Endothelial cell (in vitro differentiated cells): ENCODE measurements around the gene NTN5. TPM values are rescaled to one million over a fixed set of nuclear protein-coding genes. Genes with fewer than 3 reads are reported as not detected.
"Not testable (repeated sequence)": the region's sequence is repeated elsewhere in the genome, so short reads cannot be mapped to it uniquely, and the experiment has no call there.

Experiments
- DNase-seq: peaks from one replicate; pipeline ENCODE4 v3.0.0; 2021; ENCODE audit warnings: low spot score
- H3K27ac Mint-ChIP-seq: one replicate; pipeline ENCODE4 v1.8.0; 2021; ENCODE audit warnings: mixed read lengths, inconsistent platforms; ENCODE audit not compliant: unreplicated experiment
- H3K27me3 Mint-ChIP-seq: one replicate; pipeline ENCODE4 v1.8.0; 2021; ENCODE audit warnings: mild to moderate bottlenecking, moderate library complexity, mixed read lengths, inconsistent platforms; ENCODE audit not compliant: unreplicated experiment
- H3K36me3 Mint-ChIP-seq: one replicate; pipeline ENCODE4 v1.8.0; 2021; ENCODE audit warnings: mild to moderate bottlenecking, low read depth, mixed read lengths, inconsistent platforms; ENCODE audit not compliant: unreplicated experiment
- H3K4me1 Mint-ChIP-seq: one replicate; pipeline ENCODE4 v1.8.0; 2021; ENCODE audit warnings: mild to moderate bottlenecking, mixed read lengths, inconsistent platforms; ENCODE audit not compliant: unreplicated experiment
- H3K4me3 Mint-ChIP-seq: one replicate; pipeline ENCODE4 v1.8.0; 2021; ENCODE audit warnings: mild to moderate bottlenecking, mixed read lengths, inconsistent platforms; ENCODE audit not compliant: unreplicated experiment
- H3K9me3 Mint-ChIP-seq: one replicate; pipeline ENCODE4 v1.8.0; 2021; ENCODE audit warnings: mixed read lengths, inconsistent platforms; ENCODE audit not compliant: unreplicated experiment
- CTCF ChIP-seq: fragments of 200-600 bp; sonication (generic); IDR thresholded peaks from one replicate; pipeline ENCODE4 v1.5.0; 2021; ENCODE audit warnings: antibody characterized with exemption; ENCODE audit not compliant: unreplicated experiment
- total RNA-seq: library from RNA; stranded (reverse); fragmentation: NEBNext Ultra II Directional; extraction: Animal tissue kit (Norgen Biotek cat#: 25700); gene quantifications from one replicate; pipeline ENCODE4 v1.2.1, GENCODE V29; 2021; ENCODE audit not compliant: unreplicated experiment

The NTN5 gene
- total RNA-seq, 1 donor from 2014 or later: 0.21 TPM

DNA sequence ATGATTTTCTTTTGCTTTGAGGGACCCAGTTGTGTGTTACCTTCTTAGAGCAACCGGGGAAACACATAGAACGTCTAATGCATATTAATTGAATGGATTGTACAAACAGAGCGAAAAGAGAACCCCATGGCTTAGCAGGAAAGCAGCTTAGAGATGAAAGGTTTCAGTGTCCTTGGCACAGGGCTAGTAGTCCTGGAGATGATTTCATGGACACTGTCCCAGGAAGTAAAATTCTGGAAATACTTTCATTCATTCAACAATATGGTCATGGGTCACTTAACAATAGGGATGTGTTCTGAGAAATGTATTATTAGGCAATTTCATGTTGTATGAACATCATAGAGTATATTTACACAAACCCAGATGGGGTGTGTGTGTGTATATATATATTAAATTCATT is 13.3 kb upstream of the NTN5 start:
- Mint-ChIP-seq H3K9me3 (no peaks in the 10 kb centered on the region), H3K36me3 (no peaks in the 10 kb centered on the region), H3K27me3 (no peaks in the 10 kb centered on the region), H3K27ac (no peak overlapping the region), H3K4me1 (no peaks in the 10 kb centered on the region), H3K4me3 (no peak overlapping the region)
- no peak for TF ChIP-seq CTCF
- DNase-seq: no peak

GRCh38 chr19:48685583-48685982 is 12.8 kb upstream of the NTN5 start:
- no peak overlapping the region for H3K27ac Mint-ChIP-seq
- H3K4me3 Mint-ChIP-seq: no peak overlapping the region
- no peak for DNase-seq
- no peaks in the 10 kb centered on the region for H3K27me3 Mint-ChIP-seq
- no peak for TF ChIP-seq CTCF
- no peaks in the 10 kb centered on the region for H3K36me3 Mint-ChIP-seq
- no peaks in the 10 kb centered on the region for H3K4me1 Mint-ChIP-seq
- H3K9me3 Mint-ChIP-seq: no peaks in the 10 kb centered on the region

- H3K27me3 Mint-ChIP-seq: no peaks in the 10 kb centered on the region
- no peak overlapping the region for H3K27ac Mint-ChIP-seq
- no peak overlapping the region for H3K4me3 Mint-ChIP-seq
- H3K36me3 Mint-ChIP-seq: no peaks in the 10 kb centered on the region
- no peaks in the 10 kb centered on the region for H3K4me1 Mint-ChIP-seq
- no peak for TF ChIP-seq CTCF
- no peak for DNase-seq
- H3K9me3 Mint-ChIP-seq: no peaks in the 10 kb centered on the region
Observed at GRCh38 chr19:48683349-48683748, 10.5 kb upstream of the NTN5 start.

GRCh38 chr19:48681127-48681470 is 8.3 kb upstream of the NTN5 start:
- Mint-ChIP-seq H3K4me1 (no peaks in the 10 kb centered on the region), H3K27ac (no peak overlapping the region), H3K9me3 (no peaks in the 10 kb centered on the region), H3K36me3 (no peaks in the 10 kb centered on the region), H3K4me3 (no peak overlapping the region), H3K27me3 (no peaks in the 10 kb centered on the region)
- DNase-seq: no peak
- no peak for TF ChIP-seq CTCF

DNA sequence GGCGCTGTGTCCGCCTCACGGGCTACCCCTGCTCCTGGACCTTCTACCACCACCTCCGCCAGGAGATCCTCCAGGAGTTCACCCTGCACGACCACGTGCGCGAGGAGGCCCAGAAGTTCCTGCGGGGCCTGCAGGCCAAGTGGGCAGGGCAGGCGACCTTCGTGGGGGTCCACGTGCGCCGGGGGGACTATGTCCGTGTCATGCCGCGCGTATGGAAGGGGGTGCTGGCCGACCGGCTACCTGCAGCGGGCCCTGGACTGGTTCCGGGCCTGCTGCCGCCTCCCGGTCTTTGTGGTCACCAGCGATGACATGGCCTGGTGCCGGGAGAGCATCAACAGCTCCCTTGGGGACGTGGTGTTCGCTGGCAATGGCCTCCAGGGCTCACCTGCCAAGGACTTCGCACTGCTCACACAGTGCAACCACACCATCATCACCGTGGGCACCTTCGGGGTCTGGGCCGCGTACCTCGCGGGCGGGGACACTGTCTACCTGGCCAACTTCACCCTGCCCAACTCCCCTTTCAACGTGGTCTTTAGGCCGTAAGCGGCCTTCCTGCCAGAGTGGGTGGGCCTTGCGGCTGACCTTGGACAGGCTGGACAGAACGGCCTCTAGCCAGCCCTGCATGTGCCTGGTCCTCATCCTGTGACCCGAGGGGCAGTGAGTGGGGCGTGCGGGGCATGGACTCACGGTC is 7.8 kb upstream of the NTN5 start:
- no peak overlapping the region for H3K4me3 Mint-ChIP-seq
- no peak overlapping the region for H3K27ac Mint-ChIP-seq
- H3K4me1 Mint-ChIP-seq: no peaks in the 10 kb centered on the region
- DNase-seq: no peak
- H3K27me3 Mint-ChIP-seq: no peaks in the 10 kb centered on the region
- H3K36me3 Mint-ChIP-seq: no peaks in the 10 kb centered on the region
- H3K9me3 Mint-ChIP-seq: no peaks in the 10 kb centered on the region
- TF ChIP-seq CTCF: no peak

DNA sequence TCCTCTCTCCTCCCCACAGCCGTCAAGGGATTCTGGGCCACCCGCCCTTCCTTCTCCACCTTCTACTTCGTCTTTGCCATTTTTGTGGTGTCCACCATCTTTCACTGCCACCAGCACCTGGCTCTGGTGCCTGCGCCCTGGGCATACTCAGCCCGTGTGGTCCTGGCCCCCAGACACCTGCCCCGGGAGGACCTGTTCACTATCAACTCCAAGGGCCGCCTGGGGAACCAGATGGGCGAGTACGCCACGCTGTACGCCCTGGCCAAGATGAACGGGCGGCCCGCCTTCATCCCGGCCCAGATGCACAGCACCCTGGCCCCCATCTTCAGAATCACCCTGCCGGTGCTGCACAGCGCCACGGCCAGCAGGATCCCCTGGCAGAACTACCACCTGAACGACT is 7.2 kb upstream of the NTN5 start:
- DNase-seq, H3K27ac Mint-ChIP-seq, H3K36me3 Mint-ChIP-seq, H3K4me3 Mint-ChIP-seq, H3K9me3 Mint-ChIP-seq, H3K4me1 Mint-ChIP-seq, H3K27me3 Mint-ChIP-seq: not testable (repeated sequence)
